Stomach (tissue), 4 donors: Measurements from ENCODE around the gene GOLGA7B.

Source experiments
- CTCF ChIP-seq, 7 experiments: fragments of 450-650 bp in 4 of 7; fragments of 200-600 bp in 3 of 7; sonication (generic) in 3 of 7; IDR thresholded peaks; one replicate each; pipeline ENCODE4 v1.5.1; 2016 to 2019; ENCODE audit warnings: antibody characterized with exemption in 7 of 7, control low read depth in 2 of 7, mild to moderate bottlenecking in 1 of 7
- POLR2A ChIP-seq, 4 donors: fragments of 450-650 bp; IDR thresholded peaks; one replicate each; pipeline ENCODE4 v1.6.1; 2016; ENCODE audit warnings: antibody characterized with exemption in 4 of 4, control low read depth in 2 of 4, mild to moderate bottlenecking in 1 of 4, moderate library complexity in 1 of 4
- POLR2AphosphoS5 ChIP-seq, 3 donors: sonication (generic); formaldehyde crosslinking; IDR thresholded peaks; one replicate each; pipeline ENCODE4 v1.6.1; 2016; ENCODE audit warnings: antibody characterized with exemption in 3 of 3

- TF ChIP-seq POLR2A (IDR thresholded peaks at IDR 0.05): no peak
- TF ChIP-seq CTCF (IDR thresholded peaks at IDR 0.05): no peak
- no peak for TF ChIP-seq POLR2AphosphoS5 (IDR thresholded peaks at IDR 0.05)
Measured at GRCh38 chr10:97916586-97916985, 66.9 kb downstream of the GOLGA7B start.
